Mucosa of rectum (tissue), 2 donors: ENCODE results near the gene PDGFD.

ENCODE experiments used
- H3K27ac ChIP-seq, 2 donors: one replicate each; pipeline ENCODE4 v1.7.0; 2013; ENCODE audit warnings: inconsistent platforms in 2 of 2, low read depth in 2 of 2, low read length in 2 of 2
- H3K27me3 ChIP-seq, 2 donors: one replicate each; pipeline ENCODE4 v1.7.0; 2013; ENCODE audit warnings: low read length in 2 of 2; ENCODE audit not compliant: control insufficient read depth in 2 of 2, insufficient read depth in 2 of 2
- H3K36me3 ChIP-seq, 2 donors: one replicate each; pipeline ENCODE4 v1.7.0; 2013; ENCODE audit warnings: low read length in 2 of 2; ENCODE audit not compliant: control insufficient read depth in 2 of 2, insufficient read depth in 2 of 2
- H3K4me1 ChIP-seq, 2 donors: one replicate each; pipeline ENCODE4 v1.7.0; 2013; ENCODE audit warnings: low read length in 2 of 2, mild to moderate bottlenecking in 1 of 2; ENCODE audit not compliant: control insufficient read depth in 2 of 2, insufficient read depth in 2 of 2
- H3K4me3 ChIP-seq, 2 donors: one replicate each; pipeline ENCODE4 v1.7.0; 2013; ENCODE audit warnings: low read length in 2 of 2
- H3K9ac ChIP-seq, 2 donors: one replicate each; pipeline ENCODE4 v1.7.0; 2013; ENCODE audit warnings: low read length in 2 of 2, low read depth in 1 of 2, mild to moderate bottlenecking in 1 of 2
- H3K9me3 ChIP-seq, 2 donors: one replicate each; pipeline ENCODE4 v1.7.0; 2013; ENCODE audit warnings: low read length in 2 of 2; ENCODE audit not compliant: control insufficient read depth in 2 of 2
- donor health status: healthy.
- donor health status: Normal muscosa, but diverticular disease.

The PDGFD gene

DNA sequence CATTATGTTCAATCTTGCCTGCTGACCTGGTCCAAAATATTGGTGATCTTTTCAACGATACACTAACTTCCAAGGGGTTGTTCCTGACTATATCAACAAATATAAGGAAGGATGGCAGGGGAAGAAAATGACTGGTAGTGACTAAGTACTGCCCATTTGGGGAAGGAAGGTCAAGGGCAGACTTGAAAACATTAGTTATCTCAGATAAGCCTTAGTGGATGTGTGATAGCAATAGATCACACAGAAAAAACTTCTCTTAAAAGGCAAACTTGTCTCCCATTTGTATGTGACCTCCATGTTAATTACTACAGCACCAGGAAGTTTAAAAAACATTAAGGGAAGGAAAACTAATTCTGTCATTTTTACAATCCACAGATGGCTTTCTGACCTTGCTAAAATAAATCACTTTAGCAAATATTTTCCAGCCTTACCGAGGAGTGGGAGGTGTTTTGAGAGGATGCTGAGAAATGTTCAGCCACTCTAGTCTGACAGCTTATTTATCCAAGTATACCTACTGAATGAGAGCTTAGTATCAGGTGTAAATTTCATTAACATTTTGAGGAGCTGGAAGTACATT, 215.7 kb downstream of the PDGFD start:
- Histone ChIP-seq H3K36me3 (no peaks in the 10 kb centered on the region), H3K9me3 (no peaks in the 10 kb centered on the region), H3K4me1 (no peaks in the 10 kb centered on the region), H3K9ac (no peak overlapping the region), H3K27ac (no peak overlapping the region), H3K27me3 (no peaks in the 10 kb centered on the region), H3K4me3 (no peak overlapping the region)

GRCh38 chr11:103947546-103947919, 216.4 kb downstream of the PDGFD start:
- Histone ChIP-seq H3K27me3 (no peaks in the 10 kb centered on the region), H3K9ac (no peak overlapping the region), H3K9me3 (no peaks in the 10 kb centered on the region), H3K4me3 (no peak overlapping the region), H3K27ac (no peak overlapping the region), H3K36me3 (no peaks in the 10 kb centered on the region), H3K4me1 (no peaks in the 10 kb centered on the region)

GRCh38 chr11:103946793-103947545, 217.0 kb downstream of the PDGFD start:
- no peaks in the 10 kb centered on the region for H3K36me3 ChIP-seq
- H3K4me1 ChIP-seq, result no peaks in the 10 kb centered on the region
- H3K27me3 ChIP-seq, result no peaks in the 10 kb centered on the region
- H3K9ac ChIP-seq, result no peak overlapping the region
- no peak overlapping the region for H3K4me3 ChIP-seq
- no peaks in the 10 kb centered on the region for H3K9me3 ChIP-seq
- H3K27ac ChIP-seq, result no peak overlapping the region

DNA sequence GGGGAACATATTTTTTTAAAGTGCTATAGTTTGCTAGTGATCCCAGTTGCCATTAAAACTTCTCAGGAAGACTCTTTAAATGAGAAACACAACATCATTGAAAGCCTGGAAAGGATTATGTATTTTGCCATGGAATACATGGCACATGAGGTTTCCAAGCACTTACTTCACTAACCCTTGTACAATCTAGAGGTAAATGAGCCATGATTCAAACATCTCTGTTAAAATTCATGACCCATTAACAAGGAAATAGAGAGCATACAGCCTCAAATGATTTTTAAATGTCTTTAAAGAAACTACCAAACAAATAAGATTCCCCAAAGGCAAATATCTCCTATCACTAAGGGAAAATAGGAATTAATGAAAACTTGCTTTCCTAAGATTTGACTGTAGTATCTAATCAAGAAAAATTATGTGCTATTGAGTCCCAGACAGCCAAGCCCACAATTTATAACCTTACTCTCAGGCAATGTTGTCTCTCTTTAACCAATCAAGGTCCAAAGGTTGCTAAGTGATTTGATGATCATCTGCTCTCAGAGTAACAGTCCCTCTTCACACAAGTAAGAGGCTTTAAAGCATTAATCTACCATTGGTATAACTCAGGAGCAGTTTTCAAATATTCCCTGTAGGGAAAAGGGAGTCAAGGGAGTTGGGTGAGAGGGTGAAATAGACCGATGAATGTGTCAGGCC, 219.6 kb downstream of the PDGFD start:
- no peak overlapping the region for H3K9ac ChIP-seq
- no peaks in the 10 kb centered on the region for H3K27me3 ChIP-seq
- H3K27ac ChIP-seq, result no peak overlapping the region
- no peaks in the 10 kb centered on the region for H3K36me3 ChIP-seq
- no peak overlapping the region for H3K4me3 ChIP-seq
- no peaks in the 10 kb centered on the region for H3K9me3 ChIP-seq
- H3K4me1 ChIP-seq, result no peaks in the 10 kb centered on the region

DNA sequence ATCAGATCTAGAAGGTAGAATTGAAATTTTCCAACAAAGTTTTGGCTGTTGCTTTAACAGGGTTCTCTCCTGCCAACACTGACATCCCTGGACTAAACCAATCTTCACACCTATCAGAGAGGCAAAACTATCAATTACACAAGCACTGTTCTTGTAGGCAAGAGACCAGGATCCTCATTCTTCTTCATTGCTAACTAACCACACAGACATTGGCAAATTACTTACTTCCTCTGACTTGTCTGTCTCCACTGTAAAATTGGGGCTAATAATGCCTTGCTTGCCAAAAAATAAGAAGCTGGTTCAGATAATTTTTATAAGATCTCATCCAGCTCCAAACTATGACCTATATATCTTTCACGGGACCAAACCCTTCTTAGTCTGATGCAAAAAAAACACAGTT, 221.3 kb downstream of the PDGFD start:
- Histone ChIP-seq H3K9me3 (no peaks in the 10 kb centered on the region), H3K4me3 (no peak overlapping the region), H3K27me3 (no peaks in the 10 kb centered on the region), H3K9ac (no peak overlapping the region), H3K27ac (no peak overlapping the region), H3K4me1 (no peaks in the 10 kb centered on the region), H3K36me3 (no peaks in the 10 kb centered on the region)

GRCh38 chr11:103940551-103940950, 223.4 kb downstream of the PDGFD start:
- no peaks in the 10 kb centered on the region for H3K27me3 ChIP-seq
- H3K9ac ChIP-seq, result no peak overlapping the region
- H3K4me3 ChIP-seq, result no peak overlapping the region
- H3K4me1 ChIP-seq, result no peaks in the 10 kb centered on the region
- no peaks in the 10 kb centered on the region for H3K36me3 ChIP-seq
- H3K27ac ChIP-seq, result no peak overlapping the region
- no peaks in the 10 kb centered on the region for H3K9me3 ChIP-seq

- Histone ChIP-seq H3K4me1 (no peaks in the 10 kb centered on the region), H3K4me3 (no peak overlapping the region), H3K27ac (no peak overlapping the region), H3K9me3 (no peaks in the 10 kb centered on the region), H3K9ac (no peak overlapping the region), H3K27me3 (no peaks in the 10 kb centered on the region), H3K36me3 (no peaks in the 10 kb centered on the region)
Observed at GRCh38 chr11:103939694-103940093, 224.3 kb downstream of the PDGFD start.

DNA sequence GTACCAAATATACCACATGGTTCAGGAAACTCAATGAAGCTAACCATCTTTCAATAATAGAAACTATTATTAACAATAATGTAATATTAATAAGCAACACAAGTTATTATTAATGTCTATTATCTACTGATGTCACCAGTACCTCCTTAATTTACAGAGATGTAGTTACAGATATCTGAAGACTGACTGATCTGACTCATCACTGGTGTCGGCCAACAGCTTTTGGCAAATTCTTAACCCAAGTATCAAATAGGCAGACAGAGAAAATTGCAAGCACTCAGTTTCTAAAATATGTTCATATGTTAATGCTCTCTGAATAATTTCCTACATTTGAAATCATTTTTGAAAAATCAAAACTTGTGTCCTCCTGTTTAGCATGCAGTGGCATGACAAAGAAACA, 227.9 kb downstream of the PDGFD start:
- Histone ChIP-seq H3K36me3 (no peaks in the 10 kb centered on the region), H3K27ac (no peak overlapping the region), H3K9me3 (no peaks in the 10 kb centered on the region), H3K4me3 (no peak overlapping the region), H3K4me1 (no peaks in the 10 kb centered on the region), H3K9ac (no peak overlapping the region), H3K27me3 (no peaks in the 10 kb centered on the region)

DNA sequence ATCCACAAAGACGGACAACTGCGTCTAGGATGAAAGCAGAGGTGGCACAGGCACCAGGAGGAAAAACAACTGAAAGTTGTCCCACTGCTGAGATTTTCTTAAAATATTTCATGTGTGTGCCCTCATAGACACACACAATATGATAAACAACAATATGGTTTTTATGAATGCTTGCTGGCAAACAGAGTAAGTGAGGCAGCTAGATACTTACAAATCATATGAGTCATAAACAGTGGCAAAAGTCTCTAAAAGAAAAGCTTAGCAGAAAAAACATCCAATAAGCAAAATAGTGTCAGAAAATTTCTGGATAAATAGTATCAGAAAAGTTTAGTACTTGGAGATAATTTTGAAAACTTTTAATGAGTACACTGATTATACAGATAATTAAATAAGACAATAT, 228.7 kb downstream of the PDGFD start:
- Histone ChIP-seq H3K27me3 (no peaks in the 10 kb centered on the region), H3K27ac (no peak overlapping the region), H3K9me3 (no peaks in the 10 kb centered on the region), H3K4me1 (no peaks in the 10 kb centered on the region), H3K4me3 (no peak overlapping the region), H3K36me3 (no peaks in the 10 kb centered on the region), H3K9ac (no peak overlapping the region)

GRCh38 chr11:103929170-103929903, 234.6 kb downstream of the PDGFD start:
- Histone ChIP-seq H3K9ac (no peak overlapping the region), H3K9me3 (no peaks in the 10 kb centered on the region), H3K27me3 (no peaks in the 10 kb centered on the region), H3K4me1 (peaks cover 0 to 4% of the 10 kb centered on the region in 2 donors), H3K4me3 (no peak overlapping the region), H3K36me3 (no peaks in the 10 kb centered on the region), H3K27ac (no peak overlapping the region)
